ENCODE results near the gene MTMR11.
"Not testable (repeated sequence)": the region's sequence is repeated elsewhere in the genome, so short reads cannot be mapped to it uniquely, and the experiment has no call there.

MTMR11 gene, protein sequence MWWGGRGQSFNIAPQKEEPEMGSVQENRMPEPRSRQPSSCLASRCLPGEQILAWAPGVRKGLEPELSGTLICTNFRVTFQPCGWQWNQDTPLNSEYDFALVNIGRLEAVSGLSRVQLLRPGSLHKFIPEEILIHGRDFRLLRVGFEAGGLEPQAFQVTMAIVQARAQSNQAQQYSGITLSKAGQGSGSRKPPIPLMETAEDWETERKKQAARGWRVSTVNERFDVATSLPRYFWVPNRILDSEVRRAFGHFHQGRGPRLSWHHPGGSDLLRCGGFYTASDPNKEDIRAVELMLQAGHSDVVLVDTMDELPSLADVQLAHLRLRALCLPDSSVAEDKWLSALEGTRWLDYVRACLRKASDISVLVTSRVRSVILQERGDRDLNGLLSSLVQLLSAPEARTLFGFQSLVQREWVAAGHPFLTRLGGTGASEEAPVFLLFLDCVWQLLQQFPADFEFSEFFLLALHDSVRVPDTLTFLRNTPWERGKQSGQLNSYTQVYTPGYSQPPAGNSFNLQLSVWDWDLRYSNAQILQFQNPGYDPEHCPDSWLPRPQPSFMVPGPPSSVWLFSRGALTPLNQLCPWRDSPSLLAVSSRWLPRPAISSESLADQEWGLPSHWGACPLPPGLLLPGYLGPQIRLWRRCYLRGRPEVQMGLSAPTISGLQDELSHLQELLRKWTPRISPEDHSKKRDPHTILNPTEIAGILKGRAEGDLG

DNA sequence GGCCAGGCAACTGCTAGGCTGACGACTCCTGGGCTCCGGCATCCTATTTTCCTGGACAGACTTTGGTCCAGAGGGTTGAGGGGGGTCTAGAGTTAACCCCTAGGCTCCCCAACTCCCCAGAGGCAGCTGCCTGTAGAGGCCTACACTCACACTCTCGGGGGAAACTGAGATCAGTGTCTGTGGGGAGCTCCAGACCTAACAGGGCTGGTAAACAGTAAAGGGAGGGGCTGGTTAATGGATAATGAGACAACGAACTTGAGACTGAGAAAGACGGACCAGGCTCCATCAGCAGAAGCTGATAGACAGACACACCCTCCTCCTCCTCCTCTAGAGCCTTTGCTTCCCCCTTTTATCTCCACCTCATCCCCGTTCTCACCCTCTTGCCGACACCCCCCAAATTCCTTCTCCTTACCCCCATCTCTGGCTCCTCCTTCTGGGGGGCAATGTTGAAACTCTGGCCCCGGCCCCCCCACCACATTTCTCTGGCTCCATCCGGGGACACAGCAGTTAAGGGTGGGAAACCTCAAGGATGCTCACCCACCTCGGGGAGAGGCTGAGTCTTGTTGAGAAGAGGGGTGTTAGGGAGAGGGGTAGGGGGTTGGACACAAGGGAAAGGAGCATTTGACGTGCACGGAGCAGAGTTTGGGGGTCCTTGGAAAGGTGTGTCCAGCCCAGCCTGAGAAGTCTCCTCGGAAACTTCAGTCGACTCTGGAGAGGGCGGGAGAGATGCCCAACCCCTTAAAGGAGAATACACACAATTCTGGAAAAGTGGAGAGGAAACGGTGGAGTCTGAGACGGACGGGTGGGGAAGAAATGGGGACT lies at the start of gene MTMR11:
TSS of gene MTMR11 (minus strand) at position 710 of the 822 bp plus-strand sequence. CDS start at position 478, 232 bp downstream.
- no peak for DNase-seq

DNA sequence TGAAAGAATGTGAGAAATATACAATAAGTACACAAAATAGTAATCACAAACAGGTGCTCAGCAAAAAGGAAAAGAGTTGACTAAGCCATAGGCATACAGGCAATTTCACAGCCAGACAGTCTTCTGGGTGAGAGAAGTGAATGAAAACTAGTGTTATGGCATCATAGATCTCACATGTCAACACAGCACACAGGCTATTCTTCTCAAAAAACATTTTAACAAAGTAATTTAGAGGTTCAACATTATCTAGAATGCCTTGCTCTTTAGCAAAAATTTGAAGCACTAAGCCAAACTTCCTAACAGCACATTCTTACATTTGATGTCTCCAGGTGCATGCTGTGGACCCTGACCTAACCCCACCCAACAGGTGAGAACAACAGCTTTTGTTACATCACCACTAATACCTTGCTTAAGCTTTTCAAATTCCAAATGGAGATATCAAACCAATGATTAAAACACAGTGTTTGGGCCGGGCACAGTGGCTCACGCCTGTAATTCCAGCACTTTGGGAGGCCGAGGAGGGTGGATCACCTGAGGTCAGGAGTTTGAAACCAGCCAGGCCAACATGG lies 43.4 kb upstream of the MTMR11 start:
- DNase-seq: no peak

DNA sequence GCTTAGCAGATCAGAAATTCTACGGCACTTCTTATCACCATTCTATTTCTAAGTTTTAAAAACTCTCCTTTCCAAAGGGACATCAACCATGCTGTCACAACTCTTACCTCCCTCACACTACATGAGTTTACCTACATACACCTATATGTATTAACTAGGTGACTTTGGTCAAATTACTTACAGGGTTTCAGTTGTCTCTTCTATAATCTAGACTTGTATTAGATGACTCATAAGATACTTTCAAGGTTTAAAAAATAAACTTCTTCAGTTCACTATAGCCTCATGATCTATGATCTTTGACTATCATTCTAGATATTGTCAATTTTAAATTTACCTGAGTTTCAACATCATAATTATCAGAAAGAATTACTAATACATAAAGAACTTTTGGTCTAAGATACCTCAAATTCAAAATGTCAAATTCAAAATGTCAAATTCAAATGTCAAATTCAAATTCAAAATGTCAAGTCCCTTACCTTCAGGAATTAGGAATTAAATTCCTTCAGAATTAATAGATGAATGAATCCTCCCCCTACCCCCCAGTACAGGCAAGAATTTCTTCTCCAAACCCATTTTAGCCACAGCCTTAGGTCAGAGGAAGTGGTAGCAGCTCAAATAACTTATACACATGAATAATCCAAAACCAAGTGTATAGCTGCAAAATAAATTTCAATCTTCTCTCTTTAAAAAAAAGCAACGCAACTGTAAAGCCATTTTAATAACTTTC lies 42.7 kb upstream of the MTMR11 start:
- DNase-seq: no peak

DNA sequence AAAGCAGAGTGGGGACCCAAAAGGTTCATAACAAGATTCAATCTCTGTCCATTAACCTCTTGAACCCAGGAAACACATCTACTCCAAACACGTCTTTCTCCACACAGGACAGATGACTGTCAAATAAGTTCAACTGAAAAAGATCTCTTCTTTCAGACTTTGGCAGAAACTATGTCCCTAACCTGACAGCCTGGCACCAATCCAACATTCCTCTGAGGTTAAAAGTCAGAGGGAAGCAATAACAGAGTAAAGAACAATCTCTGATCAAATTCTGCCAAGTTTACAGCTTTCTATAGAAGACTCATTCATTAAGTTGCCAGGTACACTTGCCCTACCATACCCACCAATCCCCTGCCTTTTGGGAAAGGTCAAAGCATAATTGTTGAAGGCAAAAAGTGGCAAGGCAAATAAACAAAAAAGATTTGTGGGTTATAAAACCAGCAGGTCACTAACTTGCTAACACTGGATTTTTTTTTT lies 41.9 kb upstream of the MTMR11 start:
- no peak for DNase-seq

DNA sequence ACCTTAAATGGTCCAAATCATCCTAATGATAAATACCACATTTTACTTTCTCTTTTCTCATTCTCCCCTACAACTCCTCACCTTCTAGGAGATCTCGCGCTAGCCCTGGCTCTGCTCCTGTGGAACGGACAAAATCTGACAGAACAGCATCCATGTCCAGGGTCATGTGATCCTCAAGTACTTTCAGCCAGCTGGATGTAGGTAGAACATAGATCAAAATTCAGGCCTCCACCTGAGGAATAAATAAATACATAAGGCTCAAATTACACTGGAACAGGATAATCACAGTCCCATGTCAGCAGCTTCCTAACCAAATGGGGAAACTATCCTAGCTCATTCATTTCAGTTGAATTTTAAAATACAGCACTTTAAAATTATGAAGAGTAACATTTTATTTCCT lies 40.7 kb upstream of the MTMR11 start:
- DNase-seq: peak; percentile 69

DNA sequence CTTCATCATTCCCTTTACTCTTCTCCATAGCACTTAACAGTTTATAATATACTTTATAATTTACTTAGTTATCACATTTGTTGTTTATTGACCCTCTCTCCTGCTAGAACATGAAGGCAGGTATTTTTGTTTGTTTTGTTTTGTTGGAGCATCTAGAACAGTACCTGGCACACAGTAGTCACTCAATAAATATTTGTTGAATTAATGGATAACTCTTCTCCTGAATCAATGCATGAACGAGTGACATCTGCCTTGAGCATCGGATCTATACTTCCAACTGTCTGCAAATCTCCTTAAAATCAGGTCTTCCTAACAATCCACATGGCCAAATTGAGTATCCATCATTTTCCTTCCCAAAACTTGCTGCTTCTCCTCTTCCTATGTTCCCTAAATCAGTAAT lies 35.9 kb upstream of the MTMR11 start:
- no peak for DNase-seq

DNA sequence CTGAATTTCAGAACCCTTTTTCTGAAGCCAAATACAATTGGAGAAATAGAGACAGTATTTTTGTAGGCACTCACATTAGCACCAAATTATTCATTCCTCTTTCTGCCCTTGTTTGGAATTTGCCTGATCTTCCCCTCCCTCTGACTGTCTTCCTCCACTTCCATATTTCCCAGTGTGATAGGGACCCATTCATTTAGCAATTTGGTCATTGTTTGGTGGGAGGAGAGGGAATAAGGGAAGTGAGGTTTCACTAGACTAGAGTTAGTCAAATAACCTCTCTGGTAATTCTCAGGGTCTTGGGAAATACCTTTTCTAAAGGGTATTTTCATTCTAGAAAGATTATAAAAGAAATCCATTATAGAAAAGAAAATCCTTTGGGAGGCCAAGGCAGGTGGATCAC lies 31.0 kb upstream of the MTMR11 start:
- no peak for DNase-seq

DNA sequence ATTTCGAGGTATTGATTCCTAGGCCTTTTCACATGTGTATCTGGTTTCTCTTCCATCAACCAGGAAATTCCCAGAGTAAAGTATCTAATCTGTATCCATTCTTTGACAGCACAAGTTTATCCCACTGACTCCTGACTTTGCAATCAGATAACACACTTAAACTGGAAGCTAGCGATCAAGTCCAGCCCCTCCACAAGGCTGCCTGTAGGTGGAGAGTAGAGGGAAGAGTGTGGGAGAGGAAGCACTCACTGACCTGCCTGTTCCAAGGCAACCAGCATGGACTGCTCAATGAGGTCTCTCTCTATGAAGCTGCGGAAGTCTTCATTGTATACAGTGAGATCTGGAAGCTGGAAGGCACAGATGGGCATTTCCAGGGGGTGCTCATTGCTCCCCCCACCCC lies 30.4 kb upstream of the MTMR11 start:
- no peak for DNase-seq

DNA sequence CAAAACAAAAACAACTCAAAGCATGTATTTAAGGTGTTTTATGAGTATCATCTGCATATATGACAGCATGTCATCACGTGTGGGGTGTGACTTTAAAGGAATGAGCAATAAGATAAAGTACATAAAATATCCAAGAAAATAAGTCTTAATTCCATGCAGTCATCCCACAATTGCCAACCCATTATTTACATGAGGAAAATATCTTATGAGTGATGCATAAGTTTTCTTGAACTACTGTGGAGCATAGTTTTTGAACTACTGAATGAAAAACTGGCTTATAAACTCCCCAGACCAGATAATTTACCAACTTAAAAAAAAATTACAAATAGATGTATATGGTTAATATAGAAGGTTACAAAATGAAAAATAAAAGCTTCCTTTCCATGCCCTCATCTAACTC lies 29.7 kb upstream of the MTMR11 start:
- no peak for DNase-seq

DNA sequence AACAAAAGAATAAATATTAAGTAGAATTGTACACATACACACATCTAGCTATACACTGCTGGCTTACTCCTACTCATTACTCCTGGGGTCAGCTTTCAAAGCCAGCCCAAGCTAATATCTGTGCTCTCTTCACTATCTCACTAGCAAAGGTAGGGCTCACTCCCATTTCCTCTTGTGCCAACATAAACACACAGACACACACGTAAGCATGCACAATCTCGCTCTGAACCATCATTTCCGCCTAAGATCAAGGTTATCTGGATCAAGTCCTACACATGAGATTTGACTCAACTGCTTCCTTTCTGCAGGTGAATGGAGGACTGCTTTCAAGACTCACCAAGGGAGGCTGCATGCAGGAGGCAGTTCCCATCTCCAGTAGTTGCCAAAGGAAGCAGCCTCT lies 28.8 kb upstream of the MTMR11 start:
- no peak for DNase-seq

DNA sequence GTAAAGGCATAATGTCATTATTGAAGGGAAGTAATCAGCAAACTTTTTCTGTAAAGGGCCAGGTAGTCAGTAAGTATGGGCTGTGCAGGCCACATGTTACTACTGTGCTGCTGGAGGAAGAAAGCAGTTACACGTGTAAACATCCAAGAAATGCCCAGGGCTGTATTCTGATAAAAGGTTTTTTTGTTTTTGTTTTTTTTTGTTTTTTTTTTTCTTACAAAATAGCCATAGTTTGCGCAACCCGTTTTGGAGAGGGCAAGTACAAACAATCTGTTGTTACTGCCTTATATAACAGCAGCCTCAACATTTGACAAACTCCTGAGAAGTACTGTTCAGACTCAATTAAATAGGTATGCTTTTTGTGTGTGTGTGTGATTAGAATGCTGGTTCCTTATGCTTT lies 26.7 kb upstream of the MTMR11 start:
- no peak for DNase-seq

DNA sequence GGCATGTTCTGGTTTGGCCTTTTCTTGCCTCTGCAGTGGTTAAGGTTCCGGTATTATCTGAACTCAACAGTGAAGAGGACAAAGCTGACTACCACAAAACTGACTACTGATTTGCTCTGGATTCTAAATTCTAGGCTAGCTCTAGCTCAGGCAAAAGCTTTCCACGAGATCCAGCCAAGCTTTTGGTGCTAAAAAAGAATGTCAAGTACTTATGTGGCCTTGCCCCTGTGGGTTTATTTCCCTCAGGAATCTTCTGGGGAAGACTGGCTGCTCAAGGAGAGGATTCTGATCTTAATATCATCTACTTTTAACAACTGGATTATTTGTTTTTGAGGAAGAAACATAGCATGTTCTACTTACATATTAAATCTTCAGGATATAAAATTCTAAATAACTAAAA lies 26.1 kb upstream of the MTMR11 start:
- DNase-seq: no peak

DNA sequence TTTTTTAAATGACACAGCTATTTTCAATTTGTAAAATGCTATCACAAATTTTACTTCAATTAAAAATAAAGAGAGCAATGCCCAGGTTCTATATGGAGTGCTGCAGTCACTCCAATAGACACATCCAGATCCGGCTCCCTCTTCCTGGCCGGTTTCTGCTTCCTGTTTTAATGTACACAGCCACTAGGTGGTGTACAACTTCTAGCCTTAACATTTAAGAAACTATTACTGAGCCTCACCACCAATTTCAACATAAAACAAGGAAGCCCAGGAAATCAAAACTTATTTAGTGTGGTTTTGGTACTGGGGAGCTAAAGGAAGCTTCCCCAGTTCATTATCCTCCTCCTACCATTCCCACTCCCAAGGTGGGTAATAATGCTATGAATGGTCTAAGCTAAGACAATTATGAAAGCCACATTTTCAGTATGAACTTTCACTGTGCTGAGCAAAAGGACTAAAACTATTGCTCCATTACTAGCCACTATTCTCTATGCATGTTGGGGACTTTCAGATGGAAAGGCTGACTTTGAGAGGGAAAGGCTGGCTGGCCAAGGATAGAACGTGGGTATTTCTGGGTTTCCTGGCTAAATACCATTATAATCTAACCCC lies 25.5 kb upstream of the MTMR11 start:
- DNase-seq: peak; percentile 63

DNA sequence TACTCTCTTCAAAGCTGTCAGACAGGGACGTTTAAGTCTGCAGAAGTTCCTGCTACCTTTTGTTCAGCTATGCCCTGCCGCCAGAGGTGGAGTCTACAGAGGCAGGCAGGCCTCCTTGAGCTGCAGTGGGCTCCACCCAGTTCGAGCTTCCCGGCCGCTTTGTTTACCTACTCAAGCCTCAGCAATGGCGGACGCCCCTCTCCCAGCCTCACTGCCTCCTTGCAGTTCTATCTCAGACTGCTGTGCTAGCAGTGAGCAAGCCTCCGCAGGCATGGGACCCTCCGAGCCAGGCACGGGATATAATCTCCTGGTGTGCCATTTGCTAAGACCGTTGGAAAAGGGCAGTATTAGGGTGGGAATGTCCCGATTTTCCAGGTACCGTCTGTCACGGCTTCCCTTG lies 20.9 kb upstream of the MTMR11 start:
- not testable (repeated sequence) for DNase-seq

DNA sequence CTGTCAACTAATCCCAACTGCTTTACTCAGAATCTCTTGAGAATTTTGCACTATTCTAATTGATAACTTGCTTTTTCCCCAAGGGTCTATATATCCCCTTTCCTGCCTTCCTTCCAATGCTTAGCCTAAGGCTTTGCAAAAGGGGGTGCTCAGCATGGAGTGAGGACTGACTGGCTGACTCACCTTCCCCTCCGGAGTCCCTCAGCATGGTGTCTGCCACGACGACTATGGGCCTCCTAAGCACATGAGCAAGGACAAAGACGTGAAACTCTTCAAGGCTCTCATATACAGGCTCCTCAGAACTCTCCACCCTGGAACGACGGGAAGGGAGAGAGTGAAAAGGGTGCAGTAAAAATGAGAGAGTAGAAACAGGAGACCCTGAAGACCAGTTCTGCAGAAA lies 13.2 kb upstream of the MTMR11 start:
- DNase-seq: no peak

DNA sequence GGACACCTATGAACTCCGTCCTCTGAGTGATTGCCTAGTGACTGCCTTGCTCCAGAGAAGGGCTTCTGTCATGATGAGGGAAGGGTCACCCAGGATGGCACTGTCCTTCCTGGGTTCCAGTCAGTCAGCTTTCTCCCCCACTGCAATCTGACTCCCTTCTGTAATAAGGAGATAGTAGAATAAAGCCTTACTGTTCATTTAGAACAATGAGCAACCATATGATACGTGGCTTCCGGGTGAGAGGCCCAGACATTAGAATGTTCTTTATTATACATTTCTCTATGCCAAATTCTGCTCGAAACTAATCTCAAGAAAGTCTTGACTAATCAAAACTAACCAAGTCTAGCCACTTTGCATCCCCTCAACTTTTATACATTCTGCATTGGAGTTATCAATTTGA lies 8.5 kb upstream of the MTMR11 start:
- no peak for DNase-seq

DNA sequence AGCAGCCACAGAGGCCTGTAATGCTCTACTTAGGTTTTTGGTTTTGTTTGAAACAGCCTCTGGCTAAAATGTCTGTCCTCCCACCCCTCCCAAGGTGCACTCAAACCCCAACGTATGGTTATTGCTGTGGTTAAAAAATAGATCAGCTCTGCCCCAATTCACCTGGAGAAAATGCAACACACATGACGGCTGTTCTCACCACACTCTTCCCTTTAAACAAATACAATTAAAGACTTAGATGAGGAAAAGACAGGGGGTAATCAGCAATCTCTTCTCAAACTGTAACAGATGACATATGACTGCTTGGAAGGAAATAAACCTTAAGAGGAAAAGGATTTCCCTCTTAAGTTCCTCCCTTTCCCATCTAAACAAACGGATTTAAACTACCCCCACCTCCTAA lies 6.2 kb upstream of the MTMR11 start:
- DNase-seq: no peak

DNA sequence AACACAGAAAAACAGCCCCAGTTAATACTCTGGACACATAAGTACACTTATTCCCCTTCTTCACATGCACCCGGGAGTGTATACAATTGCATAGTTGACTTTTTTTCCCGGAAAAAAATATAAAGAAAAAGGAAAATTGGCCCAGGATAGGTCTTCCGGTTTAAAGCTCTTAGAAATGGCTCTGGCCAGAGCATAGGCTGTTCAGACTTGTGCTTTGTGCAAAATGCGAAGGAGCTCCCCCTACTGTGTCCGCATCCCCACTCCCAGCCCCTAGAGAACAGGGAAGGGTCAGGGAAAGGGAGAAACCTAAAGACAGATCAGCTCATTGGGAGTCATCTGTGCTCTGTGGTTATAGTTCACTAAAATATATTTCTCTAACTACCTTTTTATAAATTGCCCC lies 5.5 kb upstream of the MTMR11 start:
- DNase-seq: no peak

DNA sequence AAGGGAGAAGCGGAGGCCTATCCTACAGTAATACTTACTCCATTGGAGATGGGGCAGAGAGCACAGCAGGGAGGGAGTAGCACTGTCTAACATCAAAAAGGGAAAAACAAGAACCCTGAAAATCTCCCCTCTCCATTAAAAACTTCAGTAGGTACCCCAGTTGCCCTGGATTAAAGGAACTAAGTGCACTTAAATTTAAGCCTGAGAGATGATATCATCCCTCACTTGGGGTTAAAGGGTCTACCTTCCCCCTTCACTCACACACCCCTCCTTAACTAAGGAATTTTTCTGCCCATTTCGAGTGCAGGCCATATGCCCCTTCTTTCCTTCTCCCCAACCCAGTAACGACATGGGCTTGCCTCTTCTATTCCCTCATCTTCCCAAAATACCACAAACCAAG lies 3.7 kb upstream of the MTMR11 start:
- DNase-seq: no peak

DNA sequence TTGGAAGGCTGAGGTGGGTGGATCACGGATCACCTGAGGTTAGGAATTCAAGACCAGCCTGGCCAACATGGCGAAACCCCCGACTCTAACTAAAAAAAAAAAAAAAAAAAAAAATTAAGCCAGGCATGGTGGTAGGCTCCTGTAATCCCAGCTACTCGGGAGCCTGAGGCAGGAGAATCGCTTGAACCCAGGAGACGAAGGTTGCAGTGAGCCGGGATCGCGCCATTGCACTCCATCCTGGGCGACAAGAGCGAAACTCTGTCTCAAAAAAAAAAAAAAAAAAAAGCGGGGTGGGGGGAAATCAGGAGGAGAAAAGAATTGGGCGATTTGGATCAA lies 2.0 kb upstream of the MTMR11 start:
- DNase-seq: not testable (repeated sequence)

DNA sequence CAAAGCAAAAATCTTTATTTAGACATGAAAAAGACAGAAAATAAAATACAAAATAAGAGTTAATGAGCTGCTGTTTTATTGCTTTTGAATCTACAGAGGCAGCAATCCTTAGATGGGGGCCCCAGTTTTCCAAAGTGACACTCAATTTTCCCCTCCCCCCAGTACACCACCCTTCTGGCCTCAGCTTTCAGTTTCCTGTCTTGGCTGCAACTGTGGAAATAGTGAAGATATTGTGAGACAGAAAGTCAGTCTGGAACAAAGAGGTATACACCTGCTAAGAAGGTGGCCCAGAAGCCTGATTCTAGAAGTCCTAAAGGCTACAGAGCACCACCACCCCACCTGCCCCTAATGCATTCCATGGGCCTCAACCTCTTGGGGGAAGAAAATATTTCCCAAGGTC lies 1.1 kb upstream of the MTMR11 start:
- DNase-seq: no peak
